Gastrocnemius medialis (tissue), 4 donors: ENCODE measurements around the gene EXOSC10.

Experiments used
- POLR2A ChIP-seq, 2 donors: fragments of 450-650 bp; IDR thresholded peaks; one replicate each; pipeline ENCODE4 v1.6.1; 2017; ENCODE audit warnings: antibody characterized with exemption in 2 of 2, mild to moderate bottlenecking in 2 of 2, moderate library complexity in 2 of 2
- TF ChIP-seq, protein P1 (sequence below), 5 experiments: fragments of 450-650 bp in 3 of 5; fragments of 200-600 bp in 2 of 5; sonication (generic) in 2 of 5; IDR thresholded peaks in 4 of 5; conservative IDR thresholded peaks in 1 of 5; 1 replicate in 4 of 5; 2 replicates in 1 of 5; pipeline ENCODE4 v1.5.1; 2016 to 2019; ENCODE audit warnings: antibody characterized with exemption in 5 of 5, mild to moderate bottlenecking in 3 of 5, moderate library complexity in 3 of 5

DNA sequence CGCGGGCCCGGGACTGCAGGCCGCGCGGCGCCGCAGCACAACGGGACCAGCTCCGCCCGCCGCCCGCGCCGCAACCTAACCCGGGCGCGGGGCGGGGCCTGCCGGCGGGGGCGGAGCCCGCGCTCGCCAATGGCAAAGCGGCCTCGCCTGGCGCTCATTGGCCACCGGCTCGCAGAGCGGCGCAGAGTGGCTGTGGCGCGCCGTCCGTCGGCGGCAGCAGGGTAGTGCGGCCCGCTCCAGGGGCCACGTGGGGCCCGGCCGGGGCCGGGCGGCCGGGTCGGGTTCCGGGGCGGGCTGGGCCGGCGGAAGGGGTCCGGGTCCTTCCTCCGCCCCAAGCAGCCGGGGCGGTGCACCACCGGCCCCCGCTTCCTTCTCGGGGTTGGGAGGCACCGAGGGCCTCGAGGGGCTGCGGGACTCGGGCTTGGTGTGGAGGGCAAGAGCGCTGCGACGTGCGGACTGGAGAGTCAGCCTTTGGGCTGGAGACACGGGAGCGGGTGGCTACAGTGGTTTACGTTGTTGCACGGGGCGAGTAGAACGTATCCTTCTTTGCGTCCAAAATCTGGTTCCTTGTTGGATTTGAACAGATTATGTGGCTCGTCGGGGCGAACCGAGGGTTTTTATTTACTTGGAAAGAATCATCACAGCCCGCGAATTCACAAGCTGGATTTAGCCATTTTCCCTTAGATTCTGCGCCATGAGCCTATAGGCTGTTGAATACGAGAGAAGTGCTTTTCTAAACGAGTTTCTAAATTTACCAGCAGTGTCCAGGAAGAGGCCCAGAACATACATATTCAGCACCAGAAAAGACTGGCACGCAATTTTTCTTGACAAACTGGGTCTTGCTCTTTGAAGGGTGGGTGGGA lies 39.5 kb downstream of the EXOSC10 start, which contains the start of gene SRM:
- TF ChIP-seq, protein P1, sequence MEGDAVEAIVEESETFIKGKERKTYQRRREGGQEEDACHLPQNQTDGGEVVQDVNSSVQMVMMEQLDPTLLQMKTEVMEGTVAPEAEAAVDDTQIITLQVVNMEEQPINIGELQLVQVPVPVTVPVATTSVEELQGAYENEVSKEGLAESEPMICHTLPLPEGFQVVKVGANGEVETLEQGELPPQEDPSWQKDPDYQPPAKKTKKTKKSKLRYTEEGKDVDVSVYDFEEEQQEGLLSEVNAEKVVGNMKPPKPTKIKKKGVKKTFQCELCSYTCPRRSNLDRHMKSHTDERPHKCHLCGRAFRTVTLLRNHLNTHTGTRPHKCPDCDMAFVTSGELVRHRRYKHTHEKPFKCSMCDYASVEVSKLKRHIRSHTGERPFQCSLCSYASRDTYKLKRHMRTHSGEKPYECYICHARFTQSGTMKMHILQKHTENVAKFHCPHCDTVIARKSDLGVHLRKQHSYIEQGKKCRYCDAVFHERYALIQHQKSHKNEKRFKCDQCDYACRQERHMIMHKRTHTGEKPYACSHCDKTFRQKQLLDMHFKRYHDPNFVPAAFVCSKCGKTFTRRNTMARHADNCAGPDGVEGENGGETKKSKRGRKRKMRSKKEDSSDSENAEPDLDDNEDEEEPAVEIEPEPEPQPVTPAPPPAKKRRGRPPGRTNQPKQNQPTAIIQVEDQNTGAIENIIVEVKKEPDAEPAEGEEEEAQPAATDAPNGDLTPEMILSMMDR (IDR thresholded peaks at IDR 0.05 in 4 of 5, conservative IDR thresholded peaks at IDR 0.05 in 1 of 5), result peak in 4 of 5 experiments; percentile 78 to 84 (median 82)
- peak; percentile 73 to 84 for TF ChIP-seq POLR2A (IDR thresholded peaks at IDR 0.05)
